Ureter (tissue), 1 donor: ENCODE results near the gene HDAC4. TPM values are rescaled to one million over a fixed set of nuclear protein-coding genes. Genes with fewer than 3 reads are reported as not detected.

Experiments
- DNase-seq: peaks from one replicate; pipeline ENCODE4 v3.0.0-alpha.2; 2020; ENCODE audit warnings: low spot score
- total RNA-seq: library from RNA; stranded (reverse); gene quantifications from one replicate; pipeline ENCODE4 v1.2.4, GENCODE V29; 2023
- donor health status: DM: yes; HTN: yes; CAD: no.

Gene HDAC4
- total RNA-seq, 1 donor from 2014 or later: 86.9 TPM

DNA sequence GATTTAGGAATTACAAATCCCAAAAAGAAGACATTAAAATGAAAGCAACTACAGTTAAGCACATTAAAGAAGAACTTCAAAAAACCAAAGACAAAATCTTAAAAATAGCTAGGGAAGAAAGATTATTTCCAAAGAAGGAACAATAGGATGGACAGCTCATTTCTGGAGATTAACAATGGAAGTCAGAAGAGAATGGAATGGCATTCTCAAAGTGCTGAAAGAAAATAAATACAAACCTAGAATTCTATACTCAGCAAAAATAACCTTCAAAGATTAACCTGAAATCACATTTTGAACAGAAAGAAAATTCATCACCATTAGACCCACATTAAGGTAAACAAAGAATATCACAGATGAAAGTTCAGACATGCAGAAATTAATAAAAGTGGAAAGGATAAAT lies 229.2 kb downstream of the HDAC4 start:
- no peak for DNase-seq

DNA sequence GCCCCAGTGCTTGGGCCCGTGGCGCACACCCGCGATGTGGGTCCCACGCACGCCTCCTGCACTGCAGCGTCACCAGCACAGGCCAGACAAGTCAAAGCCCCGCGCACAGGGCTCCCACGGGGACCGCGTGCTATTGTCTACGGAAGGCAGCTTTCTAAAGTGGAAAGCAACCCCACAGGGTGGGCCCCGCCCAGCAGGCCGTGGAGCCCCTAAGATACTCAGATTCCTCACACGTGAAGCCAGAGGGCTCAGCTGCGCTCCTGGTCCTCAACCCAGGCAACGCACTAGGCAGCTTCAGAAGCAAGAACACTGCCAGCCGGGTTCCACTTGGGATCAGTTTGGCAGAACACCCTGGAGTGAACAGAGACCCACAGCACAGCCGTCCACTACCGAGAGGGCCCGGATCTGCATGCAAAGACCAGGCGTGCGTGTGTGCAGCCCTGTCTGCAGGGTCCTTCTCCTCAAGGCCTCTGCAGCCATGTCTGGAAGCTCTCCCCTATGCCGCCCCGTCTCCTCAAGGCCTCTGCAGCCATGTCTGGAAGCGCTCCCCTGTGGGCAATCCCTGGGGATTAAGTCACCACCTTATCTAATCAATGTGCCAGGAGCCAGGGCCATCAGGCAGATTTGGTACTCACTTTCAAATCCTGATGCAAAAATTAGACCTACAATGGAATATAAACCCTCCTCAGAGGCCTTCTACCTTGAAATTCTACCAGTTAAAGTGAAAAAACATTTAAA lies 231.3 kb downstream of the HDAC4 start:
- DNase-seq: no peak

DNA sequence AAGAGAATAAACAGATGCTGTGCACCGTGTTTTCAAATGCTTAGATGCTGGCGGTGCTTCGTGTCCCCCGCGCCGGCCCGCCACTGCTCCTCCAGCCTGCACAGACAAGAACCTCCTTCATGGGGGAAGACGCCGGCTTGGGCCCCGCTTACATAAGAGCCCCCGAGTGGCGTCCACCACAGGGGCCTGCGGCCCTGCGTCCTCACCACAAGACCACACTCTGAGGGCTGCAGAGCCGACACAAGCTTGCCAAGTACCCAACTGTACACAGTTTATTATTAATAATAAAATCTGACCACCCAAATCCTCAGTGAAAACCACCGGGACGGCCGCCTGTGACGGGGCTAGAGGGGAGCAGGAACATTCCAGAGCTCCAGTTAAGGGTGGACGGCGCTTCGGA lies 232.2 kb downstream of the HDAC4 start:
- no peak for DNase-seq

DNA sequence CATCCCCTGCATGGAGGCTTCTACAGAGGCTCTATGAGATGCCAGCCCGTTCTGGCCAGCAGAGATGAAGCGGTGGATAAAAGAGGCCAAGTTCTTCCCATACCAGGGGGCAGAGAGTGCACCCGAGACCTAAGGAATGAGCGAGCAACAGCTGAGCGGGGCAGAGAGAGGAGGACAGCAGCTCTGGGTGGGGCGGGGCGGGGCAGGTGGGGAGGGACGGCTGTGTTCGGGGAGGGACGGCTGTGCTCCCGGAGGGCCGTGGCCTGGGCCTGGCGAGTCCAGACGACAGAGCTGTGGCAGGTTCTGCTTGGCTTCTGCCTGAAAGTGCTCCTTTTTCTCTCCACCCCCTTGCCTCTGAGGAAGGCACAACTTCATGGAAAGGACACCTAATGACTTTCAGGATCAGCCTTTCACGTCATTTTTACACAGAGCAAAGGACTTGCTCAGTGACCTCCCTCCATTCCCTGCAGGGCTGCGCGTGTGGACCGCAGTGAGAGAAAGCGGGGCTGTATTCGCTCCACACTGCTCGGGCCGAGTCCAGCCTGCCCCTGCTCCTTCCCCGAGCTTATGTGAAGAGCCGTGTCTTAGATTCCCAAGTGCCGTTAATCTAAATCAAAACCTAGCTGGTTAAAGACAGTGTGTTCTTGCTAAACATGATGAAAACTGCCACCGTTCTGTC lies 232.9 kb downstream of the HDAC4 start:
- DNase-seq: no peak

DNA sequence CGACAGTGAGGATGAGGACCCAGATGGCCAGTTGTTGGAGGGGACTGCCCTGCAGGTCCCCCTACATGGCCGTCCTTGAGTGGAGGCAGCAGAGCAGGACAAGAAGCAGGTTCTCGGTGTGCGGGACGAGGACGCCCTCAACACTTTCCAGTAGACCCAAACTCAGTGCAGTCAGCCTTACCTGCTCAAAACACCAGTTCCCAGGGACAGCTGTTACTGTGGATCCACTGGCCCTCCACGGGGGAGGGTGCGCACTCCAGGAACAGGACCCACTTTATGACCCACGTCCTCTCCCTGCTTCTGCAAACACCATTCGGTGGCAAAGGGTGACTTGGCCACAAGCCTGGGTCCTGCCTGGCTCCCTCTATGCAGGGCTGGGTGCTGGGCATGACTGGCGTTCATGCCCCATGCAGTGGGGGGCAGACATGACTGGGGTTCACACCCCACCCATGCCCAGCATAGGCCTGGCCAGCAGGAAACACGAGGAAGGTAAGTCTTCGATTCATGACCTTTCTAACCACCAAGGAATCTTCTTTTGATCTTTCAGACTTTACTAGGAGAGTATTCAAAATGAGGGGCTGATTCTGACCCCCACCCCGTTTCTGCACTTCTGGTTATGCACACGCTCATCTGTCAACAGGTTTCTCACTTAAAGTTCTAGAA lies 233.7 kb downstream of the HDAC4 start:
- no peak for DNase-seq

DNA sequence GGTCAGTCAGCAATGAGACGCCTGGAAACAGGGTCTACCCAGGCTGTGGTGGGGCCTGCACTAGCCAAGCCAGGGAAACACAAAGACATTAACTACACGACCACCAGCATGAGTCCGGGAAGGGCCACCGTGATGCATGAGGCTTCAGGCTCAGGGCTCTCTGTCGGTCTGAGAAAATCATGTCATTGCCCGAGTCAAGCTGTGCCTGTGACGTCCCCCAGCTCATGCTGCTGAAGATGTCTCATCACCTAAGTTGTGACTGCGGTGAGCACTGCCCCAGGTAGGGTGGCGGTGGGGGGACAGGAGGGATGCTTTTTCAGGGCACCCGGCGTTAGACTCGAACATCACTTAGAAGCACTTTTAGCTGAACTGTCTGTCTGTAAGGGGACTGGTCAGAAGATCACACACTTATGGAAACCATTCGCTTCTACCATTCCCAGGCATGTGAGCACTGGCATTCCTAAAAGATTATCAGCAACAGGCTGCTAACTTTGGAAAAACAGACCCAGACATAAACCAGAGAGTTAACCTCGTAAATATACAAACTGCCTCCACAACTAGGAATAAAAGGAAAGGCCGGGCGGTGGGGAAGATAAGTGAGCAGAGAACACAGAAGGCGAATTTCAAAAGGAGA lies 234.5 kb downstream of the HDAC4 start:
- no peak for DNase-seq

DNA sequence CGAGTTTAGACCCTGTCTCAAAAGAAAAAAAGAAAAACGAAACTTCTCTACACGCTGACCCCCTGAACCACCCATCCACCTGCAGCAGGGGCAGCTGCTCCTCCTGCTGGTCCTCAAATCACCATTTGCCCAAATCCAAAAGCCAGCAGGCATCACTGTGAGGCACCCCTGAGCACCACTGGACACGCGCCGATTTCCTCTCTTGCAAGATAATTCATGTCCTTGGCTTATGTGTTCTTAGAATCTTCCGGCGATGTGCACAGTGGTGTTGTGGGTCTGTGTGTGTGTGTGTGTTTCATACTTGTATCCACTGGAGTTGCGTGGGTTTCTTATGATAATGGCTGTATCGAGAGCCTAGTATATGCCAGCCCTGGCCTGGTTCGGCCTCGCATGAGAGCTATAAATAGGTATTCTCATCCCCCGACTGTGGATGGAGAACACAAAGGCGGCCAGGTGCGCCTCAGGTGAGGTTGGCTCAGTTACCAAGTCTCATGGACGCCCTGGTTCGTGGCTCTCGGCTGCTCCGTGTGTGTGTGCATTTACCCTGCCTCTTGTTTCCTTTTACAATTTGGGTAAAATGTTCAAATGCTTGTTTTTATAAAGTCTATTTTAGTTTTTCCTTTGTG lies 235.5 kb downstream of the HDAC4 start:
- no peak for DNase-seq

DNA sequence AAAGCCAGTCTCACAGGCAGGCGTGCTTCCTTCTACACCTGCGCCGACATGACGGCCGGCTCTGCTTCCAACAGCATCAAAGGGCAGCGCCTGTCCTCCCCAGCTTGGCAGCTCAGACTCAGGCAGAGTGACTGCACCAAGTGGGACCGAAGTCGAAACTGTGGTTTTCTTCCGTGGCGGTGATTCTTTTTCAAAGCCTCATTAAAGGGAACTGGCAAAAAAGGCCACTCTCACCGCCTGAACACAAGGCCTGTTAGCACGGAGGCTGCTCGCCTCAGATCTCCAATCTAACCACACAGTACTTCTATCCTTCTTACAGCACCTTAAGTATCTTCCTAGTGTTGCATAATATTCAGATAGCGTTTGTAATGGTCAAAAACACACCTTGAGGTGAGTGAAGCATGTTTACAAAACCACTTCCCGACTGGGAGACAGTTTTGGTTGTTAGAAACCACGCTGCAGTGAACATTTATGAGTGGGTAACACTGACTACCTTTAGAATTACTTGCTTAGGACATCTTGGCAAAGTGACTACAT lies 236.4 kb downstream of the HDAC4 start:
- no peak for DNase-seq

DNA sequence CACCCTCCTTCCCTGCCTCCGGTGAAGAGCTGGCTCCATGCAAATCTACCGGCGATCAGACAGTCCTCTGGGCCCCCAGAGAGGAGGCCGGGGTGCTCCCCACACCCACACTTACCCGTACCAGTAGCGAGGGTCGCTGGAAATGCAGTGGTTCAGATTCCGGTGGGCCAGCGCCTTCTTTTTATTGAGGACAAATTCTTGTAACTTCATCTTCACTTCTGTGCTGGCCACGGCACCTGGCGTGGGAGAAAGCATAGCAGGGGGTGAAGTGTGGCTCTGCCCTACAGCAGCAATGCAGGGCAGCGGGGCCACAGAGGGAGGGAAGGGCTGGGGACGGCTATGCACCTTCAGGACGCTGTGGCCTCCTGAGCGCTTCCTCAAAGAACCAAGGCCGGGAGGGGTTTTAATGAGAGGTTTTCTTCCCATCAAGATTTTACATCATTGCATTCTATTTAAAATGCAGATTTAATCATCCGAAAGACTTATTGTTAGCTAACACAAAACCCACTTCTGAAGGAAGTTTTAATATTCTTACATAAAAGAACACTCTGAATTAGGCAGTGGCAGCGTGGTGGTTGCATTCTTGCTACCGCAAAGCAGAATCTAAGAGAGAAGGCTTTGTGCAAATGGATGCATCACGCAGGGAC lies 237.0 kb downstream of the HDAC4 start:
- no peak for DNase-seq

DNA sequence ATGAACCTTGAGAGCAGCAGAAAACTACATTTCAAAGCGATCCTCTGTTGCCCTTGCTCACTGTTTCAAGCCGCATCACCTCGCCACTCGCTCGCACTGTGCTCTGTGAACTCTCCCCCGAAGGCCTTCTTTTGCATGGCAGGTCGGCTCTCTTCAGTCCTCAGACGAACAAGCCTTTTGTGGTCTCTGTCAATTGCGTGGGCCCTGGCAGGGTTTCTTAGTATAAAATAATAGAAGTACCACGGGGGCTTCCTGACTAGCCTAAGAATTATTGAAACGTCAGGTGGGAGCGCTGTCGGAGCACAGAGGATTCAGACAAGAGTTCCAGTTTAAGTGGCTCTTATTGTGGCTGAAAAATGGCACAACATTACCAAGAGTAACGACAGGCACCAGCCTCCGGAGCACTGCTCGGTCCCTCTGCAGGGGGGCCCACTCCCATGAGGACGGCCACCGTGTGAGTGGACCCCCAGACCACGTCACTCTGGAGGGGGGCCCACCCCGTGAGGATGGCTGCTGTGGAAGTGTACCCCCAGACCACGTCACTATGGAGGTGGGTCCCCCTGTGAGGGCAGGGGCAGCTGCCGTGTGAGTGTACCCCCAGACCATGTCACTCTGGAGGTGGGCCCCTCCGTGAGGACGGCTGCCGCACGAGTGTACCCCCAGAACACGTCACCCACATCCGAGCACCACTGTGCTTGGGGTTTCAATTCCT lies 237.7 kb downstream of the HDAC4 start:
- no peak for DNase-seq

DNA sequence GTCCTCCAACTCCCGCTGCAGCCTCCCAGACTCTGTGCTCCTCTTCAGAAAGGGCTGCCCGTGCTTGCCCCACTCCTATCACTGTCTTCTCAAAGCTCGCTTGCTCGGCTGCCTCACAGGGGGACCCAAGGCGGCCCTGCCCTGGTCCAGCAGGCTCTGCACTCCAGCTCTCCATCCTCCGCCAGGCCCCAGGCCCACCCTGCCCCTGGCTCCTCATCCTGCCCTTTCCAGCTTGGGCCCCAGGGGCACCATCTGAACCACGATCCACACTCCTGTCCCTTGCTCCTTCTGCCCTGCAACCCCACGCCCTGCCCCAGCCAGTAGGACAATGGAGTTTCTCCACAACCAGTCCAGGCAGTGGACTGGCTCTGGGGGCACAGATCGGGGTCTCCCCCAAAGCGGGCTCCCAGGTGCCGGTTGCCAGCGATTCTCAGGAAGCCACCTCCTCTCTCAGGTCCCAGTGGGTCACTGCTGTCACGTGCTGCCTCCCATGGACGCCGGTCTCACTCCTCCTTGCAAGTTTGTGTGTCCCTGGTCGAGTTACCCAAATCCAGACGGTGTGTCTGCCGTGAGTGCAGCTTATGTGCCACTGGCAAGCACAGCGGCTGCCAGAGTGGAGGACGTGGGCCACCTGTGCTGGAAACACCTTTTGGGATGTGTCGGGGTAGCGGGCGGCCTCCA lies 238.5 kb downstream of the HDAC4 start:
- DNase-seq: no peak

DNA sequence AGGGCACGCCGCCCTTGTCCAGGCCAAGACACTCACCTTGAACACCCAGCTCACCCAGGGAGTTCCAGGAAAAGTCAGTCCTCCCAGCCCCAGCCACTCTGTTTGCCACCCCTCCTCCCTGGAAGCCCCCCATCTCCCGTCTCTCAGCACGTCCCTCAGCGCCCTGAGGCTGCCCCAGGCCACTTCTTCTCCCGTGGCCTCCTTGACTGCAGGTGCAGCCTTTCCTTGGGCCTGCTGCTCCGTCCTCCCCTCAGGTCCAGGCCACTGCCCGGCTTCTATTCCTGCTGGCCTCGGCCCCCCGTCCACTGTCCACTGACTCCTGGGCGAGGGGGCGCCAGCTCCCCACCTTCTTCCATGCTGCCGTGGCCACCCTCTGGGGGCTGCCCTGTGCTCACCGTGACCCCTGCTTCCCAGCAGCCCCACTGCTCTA lies 239.1 kb downstream of the HDAC4 start:
- no peak for DNase-seq

DNA sequence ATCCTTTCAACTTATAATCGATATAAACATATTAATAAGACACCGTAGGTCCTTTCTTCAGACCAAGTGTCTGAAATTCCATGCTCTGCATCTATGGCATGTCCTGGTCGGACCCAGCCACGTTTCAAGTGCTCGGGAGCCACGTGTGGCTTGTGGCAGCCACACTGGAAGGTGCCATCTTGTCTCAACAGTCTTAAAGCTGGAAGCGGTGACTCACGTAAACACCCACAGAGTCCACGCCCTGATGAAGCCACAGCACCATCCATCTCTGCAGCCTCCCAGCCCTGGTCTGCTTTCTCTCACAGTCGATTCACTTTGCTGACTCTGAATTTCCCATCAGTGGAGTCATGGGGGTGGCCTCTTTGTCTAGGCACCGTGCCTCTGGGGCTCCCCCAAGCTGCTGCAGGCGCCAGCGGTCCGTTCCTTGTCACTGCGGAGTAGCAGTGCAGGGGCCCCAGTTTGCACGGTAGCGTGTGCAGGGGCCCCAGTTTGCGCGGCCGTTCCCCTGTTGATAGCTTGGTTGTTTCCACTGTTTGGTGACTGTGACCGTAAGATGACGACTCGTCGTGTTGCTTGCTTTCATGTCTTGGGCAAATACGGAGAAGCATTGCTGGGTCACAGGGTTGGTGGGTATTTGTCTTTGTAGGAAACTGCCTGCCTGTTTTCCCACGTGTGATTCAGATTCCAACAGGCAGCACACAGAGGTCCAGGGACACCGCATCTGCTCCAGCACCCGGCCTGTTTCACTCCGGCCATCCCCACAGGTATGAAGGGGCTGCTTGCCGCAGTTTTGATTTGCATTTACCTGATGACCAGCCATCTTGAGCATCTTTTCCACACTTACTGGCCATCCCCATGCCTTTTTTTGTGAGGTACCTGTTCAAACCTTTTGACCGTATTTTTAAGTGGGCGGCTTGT lies 240.3 kb downstream of the HDAC4 start:
- DNase-seq: no peak

DNA sequence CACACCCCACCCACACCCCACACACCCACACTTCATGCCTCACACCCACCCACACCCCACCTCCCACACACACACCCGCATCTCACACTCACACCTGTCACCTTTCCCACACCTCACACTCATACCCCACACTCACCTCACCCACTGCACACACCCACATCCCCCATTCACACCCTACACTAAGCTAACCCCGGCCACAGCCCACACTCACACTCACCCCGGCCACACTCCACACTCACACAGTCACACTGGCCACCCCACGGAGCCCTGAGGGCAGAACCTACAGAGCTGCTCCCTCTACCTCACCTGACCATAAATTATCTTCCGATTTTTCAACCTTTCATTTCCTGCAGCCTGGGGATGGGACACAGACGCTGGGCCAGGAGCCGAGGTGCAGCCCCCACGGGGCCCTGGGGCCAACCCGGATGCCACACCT lies 241.3 kb downstream of the HDAC4 start:
- no peak for DNase-seq

DNA sequence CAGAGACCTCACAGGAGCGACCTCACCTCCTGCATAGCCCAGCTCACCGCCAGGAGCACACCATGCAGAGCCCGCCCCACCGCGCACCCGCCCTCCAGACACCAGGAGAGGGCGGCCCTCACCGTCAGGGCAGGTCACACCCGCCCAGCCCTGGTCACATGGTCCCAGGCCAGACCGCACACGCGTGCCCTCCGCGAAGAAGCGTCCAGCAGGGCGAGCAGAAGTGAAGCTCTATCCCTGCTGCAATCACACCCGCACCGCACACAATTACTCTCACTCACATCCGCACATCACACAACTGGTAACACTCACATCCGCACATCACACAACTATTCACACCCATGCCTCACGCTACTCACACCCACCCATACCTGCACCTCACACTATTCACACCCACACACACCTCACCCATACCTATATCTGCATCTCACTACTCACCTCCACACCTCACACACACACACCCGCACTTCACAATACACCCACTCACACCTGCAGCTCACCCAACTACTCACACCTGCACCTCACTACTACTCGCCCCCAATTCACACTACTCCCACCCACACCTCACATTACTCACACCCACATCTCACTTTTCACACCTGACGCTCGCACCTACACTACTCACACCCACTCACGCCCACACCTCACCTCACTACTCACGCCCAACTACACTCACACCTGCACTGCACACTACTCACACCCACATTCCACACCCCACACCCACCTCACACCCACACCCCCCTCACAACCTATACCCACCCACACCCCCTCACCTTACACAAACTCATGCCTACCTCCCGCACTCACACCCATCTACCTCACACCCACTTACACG lies 242.0 kb downstream of the HDAC4 start:
- DNase-seq: no peak

DNA sequence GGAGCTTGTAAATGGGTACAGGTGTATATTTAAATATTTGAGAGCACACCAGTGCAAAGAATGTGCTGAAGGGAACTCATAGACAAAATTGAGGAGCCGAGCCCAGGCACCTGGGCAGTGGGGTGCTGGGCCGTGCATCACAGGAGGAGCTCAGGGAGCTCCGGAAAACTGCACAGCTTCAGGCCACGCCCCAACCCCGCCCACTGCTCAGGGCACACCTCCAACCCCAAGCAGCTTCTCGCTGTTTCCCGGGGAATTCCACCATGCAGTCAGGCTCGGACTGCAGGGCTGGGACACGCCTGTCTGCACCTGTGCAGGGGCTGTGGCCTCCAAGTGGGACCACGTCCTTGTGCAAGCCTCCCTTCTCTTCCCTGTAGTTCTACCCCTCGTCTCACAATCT lies 243.0 kb downstream of the HDAC4 start:
- no peak for DNase-seq

DNA sequence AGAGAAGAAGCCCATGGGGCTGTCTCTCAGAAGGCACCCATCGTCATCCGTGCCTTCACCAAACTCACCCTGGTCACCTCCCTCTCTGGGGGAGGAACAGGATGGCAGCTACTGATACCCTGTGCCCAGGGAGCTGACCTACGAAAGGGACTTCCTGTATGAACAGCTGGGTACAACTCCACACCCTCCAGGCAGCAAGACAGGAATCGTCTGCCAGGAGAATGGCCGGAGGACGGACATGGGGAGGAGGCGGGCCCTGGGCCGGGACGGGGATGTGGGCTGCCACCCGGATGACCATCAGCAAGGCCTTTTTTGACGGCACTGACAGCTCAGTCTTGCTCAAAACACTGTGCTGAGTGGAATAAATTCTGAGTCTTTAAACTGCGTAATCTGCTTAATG lies 243.6 kb downstream of the HDAC4 start:
- DNase-seq: no peak
